Measurements from ENCODE around the gene RIOK2.

The RIOK2 gene

GRCh38 chr5:97121848-97122247, 61.2 kb downstream of the RIOK2 start:
- no peak for DNase-seq

- DNase-seq = no peak
Observed at GRCh38 chr5:97120195-97120594, 62.9 kb downstream of the RIOK2 start.

GRCh38 chr5:97119007-97119390, 64.0 kb downstream of the RIOK2 start:
- no peak for DNase-seq

GRCh38 chr5:97118261-97119006, 64.6 kb downstream of the RIOK2 start:
- DNase-seq = no peak

DNA sequence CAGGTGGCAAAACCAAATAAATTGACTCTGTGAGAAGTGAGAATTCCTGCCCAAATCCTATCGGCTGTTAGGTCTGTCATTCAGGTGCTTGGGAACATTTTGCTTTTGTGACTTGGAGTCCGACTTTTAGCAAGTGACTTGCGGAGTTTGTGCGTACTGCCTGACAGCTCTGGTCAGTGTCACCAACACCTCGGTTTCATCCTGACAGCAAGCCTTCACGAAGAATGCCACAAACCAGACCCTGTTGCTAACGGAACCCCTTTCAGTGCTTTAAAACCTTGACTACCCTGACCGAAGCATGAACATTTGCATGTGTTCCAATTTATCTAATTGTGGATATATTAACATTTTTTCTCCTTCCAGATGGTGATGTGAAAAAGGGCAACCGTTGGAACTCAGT, 67.1 kb downstream of the RIOK2 start:
- DNase-seq = no peak

GRCh38 chr5:97112230-97112629, 70.8 kb downstream of the RIOK2 start:
- no peak for DNase-seq

- DNase-seq = no peak
Observed at GRCh38 chr5:97111616-97112015, 71.4 kb downstream of the RIOK2 start.

- DNase-seq = no peak
Observed at GRCh38 chr5:97111004-97111403, 72.0 kb downstream of the RIOK2 start.
